Embryonic facial prominence (tissue), 1 donor: ENCODE results near the gene HSFX2.
"Not testable (repeated sequence)": the region's sequence is repeated elsewhere in the genome, so short reads cannot be mapped to it uniquely, and the experiment has no call there.

Source experiments
- DNase-seq: peaks from one replicate; pipeline ENCODE4 v3.0.0-alpha.2; 2016; ENCODE audit errors: extremely low spot score

The HSFX2 gene

DNA sequence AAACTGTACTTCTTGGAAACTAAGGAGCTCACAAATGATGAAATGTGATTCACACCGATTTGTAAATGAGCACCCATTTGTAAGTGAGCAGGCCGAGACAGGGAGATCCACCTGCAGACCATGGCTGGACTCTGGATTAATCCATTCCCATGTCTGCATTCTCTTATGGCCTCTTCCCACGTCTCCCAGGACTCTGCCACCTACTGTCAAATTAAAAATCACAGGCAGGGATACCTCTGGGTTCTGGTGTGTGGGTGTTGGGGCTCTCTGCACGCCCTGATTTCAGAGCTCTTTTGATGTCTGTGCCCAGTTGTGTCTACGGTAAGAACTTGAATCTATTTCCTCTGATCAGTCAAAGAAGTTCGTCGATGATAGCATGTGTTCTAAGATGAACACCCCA is 4.1 kb downstream of the HSFX2 start:
- not testable (repeated sequence) for DNase-seq

DNA sequence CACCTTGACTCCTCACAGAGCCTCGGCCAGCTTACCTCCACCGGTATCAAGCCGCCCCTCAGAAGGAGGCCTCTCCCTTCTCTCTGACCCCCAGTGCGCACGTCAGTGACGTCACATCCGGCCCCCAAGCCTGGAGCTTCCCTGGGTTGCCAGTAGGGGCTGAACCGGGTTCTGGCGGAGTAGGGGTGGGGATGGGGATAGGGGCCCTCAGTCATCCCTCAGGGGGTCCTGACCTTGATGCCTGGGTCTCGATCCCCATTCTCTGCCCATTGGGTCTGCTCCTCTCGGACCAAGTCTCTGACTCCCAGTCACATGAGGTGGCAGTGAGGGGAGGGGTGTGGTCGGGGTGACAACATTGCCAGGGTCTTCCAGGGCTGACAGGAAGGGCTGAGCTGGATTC is 7.8 kb downstream of the HSFX2 start, which contains the start of gene MAGEA9B:
Gene MAGEA9B (minus strand): TSS at position 101 of the 400 bp plus-strand sequence. CDS start 4,280 bp downstream, outside the sequence.
- not testable (repeated sequence) for DNase-seq

DNA sequence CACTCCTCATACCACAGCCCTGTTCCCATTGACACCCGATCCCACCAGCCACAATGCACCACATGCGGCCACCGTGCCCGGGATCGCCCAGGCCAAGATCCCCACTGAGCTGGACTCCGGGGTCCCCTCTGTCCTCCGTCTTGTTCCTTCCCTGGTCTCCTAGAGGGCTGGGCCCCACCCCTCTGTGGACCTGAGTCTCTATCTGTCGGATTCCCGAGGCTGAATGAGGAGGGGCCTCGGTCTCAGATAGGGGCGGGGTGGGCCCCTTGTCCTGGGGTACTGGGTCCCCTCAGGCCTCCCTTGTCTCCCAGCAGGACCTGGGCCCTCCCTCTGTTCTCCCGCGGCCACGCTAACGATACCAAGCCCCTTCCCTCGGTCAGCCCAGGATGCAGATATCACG is 9.5 kb downstream of the HSFX2 start:
- DNase-seq: not testable (repeated sequence)

DNA sequence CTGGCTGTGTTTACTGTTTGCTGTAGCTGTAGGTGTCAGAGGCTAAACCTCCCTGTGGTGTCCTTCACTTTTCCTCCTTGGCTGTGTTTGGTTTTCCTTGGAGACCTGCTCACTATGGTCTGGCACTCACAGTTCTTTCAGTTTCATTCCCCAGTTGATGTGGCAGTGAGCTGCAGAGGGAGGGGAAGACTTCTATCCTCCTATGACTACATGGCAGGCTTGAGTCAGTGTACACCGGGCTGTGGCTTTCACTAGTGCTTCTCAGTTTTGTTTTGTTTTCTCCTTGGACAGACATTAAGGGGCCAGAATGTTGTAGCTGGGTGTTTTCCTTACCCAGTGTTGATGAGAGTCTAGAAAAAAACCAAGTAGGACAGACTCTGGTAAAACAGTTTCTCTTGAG is 21.7 kb downstream of the HSFX2 start:
- not testable (repeated sequence) for DNase-seq

DNA sequence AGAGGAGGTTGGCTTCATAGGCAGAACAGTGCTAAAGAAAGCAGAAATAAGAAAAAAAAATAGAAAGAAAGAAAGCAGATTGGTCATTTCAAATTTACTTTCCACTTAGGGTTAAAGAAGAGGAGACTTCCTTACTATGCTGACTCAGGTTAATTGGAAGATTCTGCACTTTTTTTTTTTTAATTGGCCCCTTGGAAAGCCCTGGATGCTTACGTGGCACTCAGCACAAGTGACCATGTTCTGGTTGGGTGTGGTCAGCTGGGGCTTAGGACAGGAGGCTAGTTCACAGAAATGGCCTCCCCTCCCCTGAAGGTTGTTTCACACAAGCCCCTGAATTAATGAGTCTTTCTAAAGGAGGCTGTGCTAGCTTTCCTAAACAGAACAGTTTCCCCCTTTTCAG is 22.4 kb downstream of the HSFX2 start:
- DNase-seq: no peak

DNA sequence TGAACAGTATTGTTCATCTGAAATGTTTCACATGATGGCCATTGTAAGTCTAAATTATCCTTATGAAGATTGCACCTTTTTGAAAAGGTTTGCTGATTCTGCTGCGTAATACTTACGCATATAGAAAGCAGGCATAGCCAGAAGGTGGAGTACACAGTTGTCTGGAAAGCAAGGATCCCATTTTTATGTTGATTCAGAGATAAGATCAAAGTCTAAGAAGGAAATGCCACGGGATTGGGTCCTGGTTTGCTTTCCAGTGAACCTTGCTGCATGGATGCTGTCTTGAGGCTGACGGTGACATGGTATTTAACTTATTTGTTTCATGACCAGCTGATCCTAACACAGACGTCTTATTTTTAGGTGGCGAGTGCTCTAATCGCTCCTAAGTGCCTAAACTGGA is 23.3 kb downstream of the HSFX2 start:
- no peak for DNase-seq

DNA sequence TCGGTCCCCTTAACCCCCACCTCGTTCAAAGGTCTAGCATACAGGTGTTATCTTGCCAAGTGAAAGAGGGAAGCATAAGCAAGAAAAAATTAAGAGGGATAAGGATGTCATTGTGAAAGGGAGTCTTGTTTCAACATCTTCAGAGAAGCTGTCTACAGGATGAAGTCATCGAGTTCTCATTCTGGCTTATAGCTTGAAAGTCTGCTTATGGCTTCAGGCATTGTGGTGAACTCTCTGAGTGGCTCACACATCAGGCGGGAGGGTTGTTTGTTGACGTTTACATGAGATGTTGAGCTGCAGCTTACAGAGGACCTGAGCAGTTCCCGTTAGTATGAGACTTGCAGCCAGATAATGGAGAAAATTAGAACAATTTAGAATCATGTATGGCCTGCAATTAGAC is 24.4 kb downstream of the HSFX2 start:
- DNase-seq: no peak

DNA sequence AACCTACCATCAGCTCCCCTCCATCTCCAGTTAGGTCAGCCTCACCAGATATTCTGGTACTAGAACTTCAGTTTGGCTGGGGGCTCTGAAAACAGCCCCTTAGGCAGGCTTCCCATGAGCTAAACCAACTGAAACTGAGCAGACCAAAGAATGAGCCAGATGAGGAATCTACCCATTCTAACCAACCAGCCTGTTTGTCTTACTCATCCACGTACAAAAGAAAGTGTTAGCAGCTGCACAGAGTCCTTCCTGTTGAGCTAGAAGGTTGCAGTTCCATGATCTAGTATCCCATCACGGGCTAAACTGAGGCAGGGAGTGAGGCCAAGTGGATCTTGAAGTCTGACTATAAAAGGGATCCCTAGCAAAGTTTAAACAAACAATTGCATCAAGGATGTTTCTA is 25.3 kb downstream of the HSFX2 start:
- no peak for DNase-seq

DNA sequence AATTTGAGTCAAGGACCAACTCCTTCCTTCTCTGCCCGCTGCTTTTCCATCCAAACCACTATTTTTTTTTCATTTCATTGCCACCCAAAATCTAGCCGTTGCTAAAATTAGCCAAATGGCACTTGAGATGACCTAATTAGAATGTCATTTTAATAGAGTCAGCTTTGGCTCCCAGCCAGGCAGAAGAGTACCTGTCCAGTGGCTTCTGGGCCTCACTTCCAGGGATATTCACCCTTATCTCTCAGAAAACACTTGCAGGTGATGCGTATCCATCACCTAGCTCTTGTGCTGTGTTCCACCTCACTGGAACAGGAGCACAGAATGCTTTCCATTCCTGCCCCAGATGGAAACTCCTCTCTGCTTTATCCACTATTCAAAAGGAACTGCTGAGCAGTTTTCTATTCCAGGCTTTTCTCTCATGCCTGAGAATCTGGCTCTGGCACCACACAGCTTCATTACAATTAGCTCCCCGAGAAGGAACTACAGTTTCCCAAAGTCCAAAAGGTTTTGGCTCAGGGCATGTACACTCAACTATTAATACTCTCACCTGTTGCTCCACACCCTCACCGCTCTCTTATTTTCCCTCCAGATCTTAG is 26.3 kb downstream of the HSFX2 start:
- no peak for DNase-seq

DNA sequence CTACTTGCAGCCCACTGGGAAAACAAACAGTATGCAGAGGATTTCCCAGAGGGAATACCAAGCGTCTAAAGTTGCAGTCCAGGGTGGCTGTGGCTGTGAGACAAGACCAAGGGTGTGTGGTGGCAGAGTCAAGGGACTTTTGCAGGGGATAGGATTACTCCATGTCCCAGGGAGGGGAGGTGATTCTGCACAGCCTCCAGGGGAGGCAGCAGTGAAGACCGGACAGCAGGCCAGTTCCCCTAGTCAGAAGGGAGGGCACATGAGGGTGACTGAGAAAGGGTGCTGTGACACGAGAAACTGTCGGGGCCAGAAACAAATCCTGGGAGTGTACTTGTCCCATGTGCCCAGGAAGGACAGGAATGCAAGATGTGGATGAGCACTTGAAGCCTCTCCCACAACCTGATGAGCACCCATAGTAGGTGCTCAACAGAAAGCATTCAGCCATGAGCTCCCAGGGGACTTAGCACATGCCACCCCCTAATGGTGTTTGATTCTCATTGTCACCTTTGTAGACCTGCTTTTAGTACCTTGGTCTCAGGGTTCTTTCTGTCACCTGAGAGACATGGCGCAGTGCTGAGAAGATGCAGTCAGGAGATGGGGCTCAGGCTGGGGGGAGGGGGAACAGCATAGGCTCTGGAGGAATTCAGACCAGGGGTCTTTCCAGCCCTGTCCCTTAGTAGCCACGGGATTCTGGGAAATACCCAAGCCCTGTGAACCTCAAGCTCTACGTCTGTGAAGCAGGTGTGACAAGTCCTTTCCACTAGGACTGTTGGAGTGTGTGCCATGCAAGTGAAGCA is 27.3 kb downstream of the HSFX2 start:
- no peak for DNase-seq

DNA sequence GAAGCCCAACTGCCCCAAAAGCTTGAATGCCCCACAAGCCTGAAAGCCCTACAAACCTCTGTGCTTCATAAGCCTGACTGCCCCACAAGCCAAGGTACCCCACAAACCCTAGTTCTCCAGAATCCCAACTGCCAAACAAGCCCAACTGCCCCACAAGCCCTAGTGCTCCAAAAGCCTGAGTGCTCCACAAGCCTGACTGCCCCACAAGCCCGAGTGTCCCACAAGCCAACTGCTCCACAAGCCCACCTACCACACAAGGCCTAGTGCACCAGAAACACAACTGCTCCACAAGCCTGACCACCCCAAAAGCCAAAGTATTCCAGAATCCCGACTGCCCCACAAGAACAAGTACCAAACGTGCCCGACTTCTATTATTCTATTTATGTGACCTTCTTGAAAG is 31.8 kb downstream of the HSFX2 start:
- DNase-seq: no peak

DNA sequence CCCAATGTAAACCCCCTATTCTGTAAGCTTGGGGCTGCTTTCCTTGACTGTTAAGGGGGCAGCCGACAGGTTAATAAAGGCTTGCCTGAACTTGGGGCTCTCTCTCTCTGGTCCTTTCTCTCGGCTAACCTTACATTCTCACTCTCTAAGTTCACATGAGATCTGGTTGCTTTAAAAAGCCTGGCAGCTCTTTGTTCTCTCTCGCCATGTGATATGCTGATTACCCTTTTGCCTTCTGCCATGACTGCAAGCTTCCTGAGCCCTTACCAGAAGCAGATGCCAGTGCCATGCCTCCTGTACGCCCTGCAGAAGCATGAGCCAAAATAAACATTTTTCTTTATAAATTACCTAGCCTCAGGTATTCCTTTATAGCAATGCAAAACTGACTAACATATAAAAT is 39.9 kb downstream of the HSFX2 start:
- not testable (repeated sequence) for DNase-seq

DNA sequence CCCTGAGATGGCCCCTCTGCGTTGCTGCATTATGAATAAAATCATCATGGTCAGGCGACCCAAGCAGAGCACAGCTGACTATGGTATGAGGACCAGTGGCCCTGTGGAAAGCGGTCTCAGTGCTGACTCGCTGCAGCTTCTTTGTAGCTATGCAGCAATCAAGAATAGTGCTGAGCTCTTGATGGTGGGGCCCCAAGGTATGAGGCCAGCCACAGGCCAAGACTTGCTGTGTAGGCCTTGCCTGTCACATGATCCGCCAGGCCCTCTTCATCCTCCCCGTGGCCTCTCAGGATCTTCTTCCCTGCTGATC is 43.2 kb downstream of the HSFX2 start:
- not testable (repeated sequence) for DNase-seq

DNA sequence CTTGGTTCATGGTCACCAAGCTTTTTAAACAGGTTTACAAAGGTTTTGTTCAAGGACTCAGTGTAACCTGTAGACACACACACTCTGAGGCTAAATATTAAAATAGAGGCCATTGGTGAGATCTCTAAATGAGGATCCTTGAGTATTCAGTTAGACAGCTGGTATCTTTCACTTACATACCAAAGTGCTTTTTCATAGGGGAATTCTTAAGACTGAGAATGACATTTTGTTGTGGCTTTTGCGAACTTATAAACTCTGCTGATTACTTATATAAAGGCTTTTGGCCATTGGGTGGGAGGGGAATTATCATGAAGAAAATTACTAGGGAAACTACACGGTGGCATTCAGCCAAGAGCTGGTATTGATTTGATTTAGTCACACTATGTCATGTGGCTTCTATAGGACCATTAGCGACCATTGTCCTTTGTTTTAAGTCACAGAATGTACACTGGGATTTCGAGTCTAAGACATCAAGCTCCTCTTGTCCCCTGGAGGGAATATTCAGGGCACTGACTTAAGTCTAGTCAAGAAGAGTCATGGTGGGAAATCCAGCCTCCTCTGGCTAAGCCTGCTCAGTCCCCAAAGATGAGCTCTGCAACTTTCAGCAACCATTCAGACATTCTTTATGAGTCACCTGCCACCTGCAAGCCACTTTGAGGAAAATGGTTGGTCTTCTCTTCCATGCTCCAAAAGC is 43.7 kb downstream of the HSFX2 start:
- not testable (repeated sequence) for DNase-seq

DNA sequence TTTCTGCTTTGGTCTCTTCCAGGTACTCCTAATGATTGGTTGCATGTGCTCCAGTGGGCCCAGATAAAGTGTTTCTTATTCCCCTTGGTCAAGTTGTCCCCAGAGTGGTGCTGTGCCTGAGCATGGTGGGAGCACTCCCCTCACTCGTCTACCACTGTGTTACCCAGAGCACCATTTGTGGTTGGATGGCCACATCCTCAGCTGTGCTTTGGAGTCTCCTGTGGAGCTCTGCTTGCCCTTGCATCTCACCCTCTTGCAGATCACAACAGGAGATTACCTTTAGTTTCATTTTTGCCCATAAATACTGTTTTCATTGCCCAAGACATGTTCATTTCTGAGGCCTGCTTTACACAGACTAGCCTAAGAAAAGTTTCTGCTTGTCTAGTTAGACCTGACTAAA is 44.7 kb downstream of the HSFX2 start:
- not testable (repeated sequence) for DNase-seq

DNA sequence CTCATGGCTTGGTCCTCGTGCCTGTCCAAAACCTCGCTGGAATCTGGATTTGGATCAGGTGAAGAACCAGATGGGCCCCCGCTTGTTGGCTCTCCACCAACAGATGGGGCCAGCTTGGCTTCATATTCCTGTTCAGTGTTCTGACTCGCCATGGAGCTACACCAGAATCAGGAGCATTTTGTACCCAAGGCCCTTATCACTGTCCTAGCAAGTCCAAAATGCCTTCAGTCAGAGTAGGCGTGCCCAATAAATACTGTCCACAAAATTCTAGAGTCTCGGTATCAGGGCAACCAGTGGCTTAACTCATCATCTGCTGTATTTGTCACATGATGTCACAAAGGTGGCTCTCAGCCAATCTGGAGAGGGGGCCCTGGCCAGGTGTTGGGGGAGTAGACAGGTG is 45.4 kb downstream of the HSFX2 start, which contains the start of gene HSFX3:
Gene HSFX3 (minus strand): TSS at position 224 of the 400 bp plus-strand sequence. CDS start 72 bp downstream, at position 152.
- DNase-seq: not testable (repeated sequence)

DNA sequence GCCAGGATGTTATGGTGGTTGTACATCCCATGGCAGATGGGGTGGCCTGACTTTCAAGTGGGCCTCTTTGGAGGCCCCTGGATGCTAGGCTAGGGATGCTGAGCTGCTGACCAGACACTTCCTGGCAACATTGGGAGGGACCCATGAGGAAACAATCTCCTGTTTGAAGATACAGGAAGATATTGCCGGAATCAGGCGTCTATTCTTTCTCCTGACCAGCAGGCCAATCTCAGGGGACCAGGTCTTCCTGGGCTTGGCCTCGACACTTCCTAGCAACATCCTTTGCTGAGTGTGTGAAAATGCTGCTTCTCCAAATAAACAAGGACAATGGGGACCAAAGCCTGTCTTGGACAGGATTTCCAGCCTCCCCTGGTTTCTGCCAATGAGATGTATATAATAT is 47.3 kb downstream of the HSFX2 start:
- not testable (repeated sequence) for DNase-seq

DNA sequence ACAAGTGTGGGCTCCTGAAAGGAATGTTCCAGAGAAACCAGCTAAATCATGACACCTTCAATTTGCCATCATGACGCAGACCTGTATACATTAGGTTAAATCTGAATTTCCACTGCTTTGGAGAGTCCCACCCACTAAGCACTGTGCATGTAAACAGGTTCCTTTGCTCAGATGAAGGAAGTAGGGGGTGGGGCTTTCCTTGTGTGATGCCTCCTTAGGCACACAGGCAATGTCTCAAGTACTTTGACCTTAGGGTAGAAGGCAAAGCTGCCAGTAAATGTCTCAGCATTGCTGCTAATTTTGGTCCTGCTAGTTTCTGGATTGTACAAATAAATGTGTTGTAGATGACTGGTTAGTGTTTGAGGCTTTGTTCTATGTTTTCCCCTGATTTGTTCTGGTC is 48.2 kb downstream of the HSFX2 start:
- not testable (repeated sequence) for DNase-seq

DNA sequence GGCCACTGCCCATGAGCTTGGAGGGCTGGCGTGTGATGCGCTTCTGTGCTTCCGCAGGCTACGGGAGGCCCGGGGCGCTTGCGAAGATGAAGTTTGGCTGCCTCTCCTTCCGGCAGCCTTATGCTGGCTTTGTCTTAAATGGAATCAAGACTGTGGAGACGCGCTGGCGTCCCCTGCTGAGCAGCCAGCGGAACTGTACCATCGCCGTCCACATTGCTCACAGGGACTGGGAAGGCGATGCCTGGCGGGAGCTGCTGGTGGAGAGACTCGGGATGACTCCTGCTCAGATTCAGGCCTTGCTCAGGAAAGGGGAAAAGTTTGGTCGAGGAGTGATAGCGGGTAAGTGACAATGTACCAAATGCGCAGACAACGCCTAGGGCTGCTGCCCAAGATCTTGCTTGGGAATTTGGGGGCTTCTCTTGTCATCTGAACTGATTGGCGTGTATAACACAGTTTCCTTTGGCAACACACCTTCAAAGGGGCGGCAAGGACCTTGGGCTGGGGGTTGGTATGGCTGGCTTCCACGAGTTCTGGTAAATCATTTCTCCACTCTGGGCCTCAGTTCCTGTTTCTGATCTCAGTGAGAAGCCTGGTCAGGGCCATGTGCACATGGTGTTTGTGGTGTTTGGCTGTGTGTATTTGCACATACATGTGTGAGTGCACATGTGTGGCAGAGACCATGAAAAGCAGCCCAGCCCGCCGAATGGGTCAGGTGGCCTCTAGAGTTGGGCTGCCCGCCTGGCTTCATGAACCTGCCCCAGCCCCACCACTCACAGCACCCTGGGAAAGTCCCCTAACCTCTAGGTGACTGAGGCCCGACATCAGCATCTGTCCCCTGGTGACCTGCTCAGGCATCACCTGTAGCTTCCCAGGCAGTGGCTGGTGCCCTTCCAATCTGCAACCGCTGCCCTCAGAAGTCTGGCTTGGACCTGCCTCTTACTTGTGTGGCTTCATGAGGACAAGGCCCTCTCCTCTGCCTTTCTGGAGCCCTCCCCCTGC is 49.3 kb downstream of the HSFX2 start:
- DNase-seq: not testable (repeated sequence)
